NB4 (cell line): Measurements from ENCODE around the gene TM9SF1.

Experiments used
- CTCF ChIP-seq: IDR thresholded peaks from one replicate; pipeline ENCODE4 v1.5.1; 2012; ENCODE audit warnings: low read depth, low read length
- MAX ChIP-seq: IDR thresholded peaks from 2 replicates; pipeline ENCODE4 v1.6.1; 2011; ENCODE audit warnings: low read depth, low read length
- MYC ChIP-seq: IDR thresholded peaks from 2 replicates; pipeline ENCODE4 v1.6.1; 2011; ENCODE audit warnings: low read depth, low read length
- POLR2A ChIP-seq: IDR thresholded peaks from 2 replicates; pipeline ENCODE4 v1.6.1; 2011; ENCODE audit warnings: mild to moderate bottlenecking; ENCODE audit not compliant: insufficient read length; ENCODE audit errors: extremely low read depth

- TF ChIP-seq CTCF (no peak), POLR2A (no peak), MYC (no peak), MAX (no peak)
Observed at GRCh38 chr14:24177891-24178290, 17.4 kb downstream of the TM9SF1 start.
